ENCODE measurements around the gene KRTAP20-4.

KRTAP20-4 gene

GRCh38 chr21:30620522-30620921 lies at the start of gene KRTAP20-4:
KRTAP20-4 (plus strand) TSS chr21:30620627.
- Mint-ChIP-seq H3K4me3 (no peak within 1 kb of the TSS), H3K9me3 (peaks cover 22% of the 10 kb centered on the region), H3K36me3 (ENCODE audit: low read depth) (no peaks in the 10 kb centered on the region), H3K4me1 (no peaks in the 10 kb centered on the region), H3K27ac (no peak within 1 kb of the TSS), H3K27me3 (ENCODE audit: low read depth, poor library complexity) (no peaks in the 10 kb centered on the region)
- TF ChIP-seq CTCF (IDR thresholded peaks at IDR 0.05): no peak
- no peak for DNase-seq

GRCh38 chr21:30577766-30578165 lies 42.7 kb upstream of the KRTAP20-4 start:
- H3K27me3 Mint-ChIP-seq (ENCODE audit: low read depth, poor library complexity): no peaks in the 10 kb centered on the region
- TF ChIP-seq CTCF (IDR thresholded peaks at IDR 0.05): no peak
- no peaks in the 10 kb centered on the region for H3K9me3 Mint-ChIP-seq
- no peaks in the 10 kb centered on the region for H3K36me3 Mint-ChIP-seq (ENCODE audit: low read depth)
- H3K4me3 Mint-ChIP-seq: no peak overlapping the region
- no peak for DNase-seq
- no peak overlapping the region for H3K27ac Mint-ChIP-seq
- H3K4me1 Mint-ChIP-seq: no peaks in the 10 kb centered on the region

- peaks cover 4% of the 10 kb centered on the region for H3K9me3 Mint-ChIP-seq
- no peaks in the 10 kb centered on the region for H3K36me3 Mint-ChIP-seq (ENCODE audit: low read depth)
- no peak for DNase-seq
- no peak overlapping the region for H3K27ac Mint-ChIP-seq
- no peak overlapping the region for H3K4me3 Mint-ChIP-seq
- H3K4me1 Mint-ChIP-seq: no peaks in the 10 kb centered on the region
- H3K27me3 Mint-ChIP-seq (ENCODE audit: low read depth, poor library complexity): no peaks in the 10 kb centered on the region
- no peak for TF ChIP-seq CTCF (IDR thresholded peaks at IDR 0.05)
Observed at GRCh38 chr21:30579346-30579745, 41.1 kb upstream of the KRTAP20-4 start.

GRCh38 chr21:30580132-30580531 lies 40.3 kb upstream of the KRTAP20-4 start:
- Mint-ChIP-seq H3K36me3 (ENCODE audit: low read depth) (no peaks in the 10 kb centered on the region), H3K9me3 (peaks cover 7% of the 10 kb centered on the region), H3K4me1 (no peaks in the 10 kb centered on the region), H3K27me3 (ENCODE audit: low read depth, poor library complexity) (no peaks in the 10 kb centered on the region), H3K27ac (no peak overlapping the region), H3K4me3 (no peak overlapping the region)
- DNase-seq: no peak
- TF ChIP-seq CTCF (IDR thresholded peaks at IDR 0.05): no peak

GRCh38 chr21:30582870-30583269 lies 37.6 kb upstream of the KRTAP20-4 start:
- no peak for DNase-seq
- Mint-ChIP-seq H3K36me3 (ENCODE audit: low read depth) (no peaks in the 10 kb centered on the region), H3K4me1 (no peaks in the 10 kb centered on the region)

More at GRCh38 chr21:30582870-30583269, 37.6 kb upstream of the KRTAP20-4 start:
- no peak overlapping the region for H3K27ac Mint-ChIP-seq
- peaks cover 7% of the 10 kb centered on the region for H3K9me3 Mint-ChIP-seq
- TF ChIP-seq CTCF (IDR thresholded peaks at IDR 0.05): no peak
- no peaks in the 10 kb centered on the region for H3K27me3 Mint-ChIP-seq (ENCODE audit: low read depth, poor library complexity)
- no peak overlapping the region for H3K4me3 Mint-ChIP-seq
